WI38 (cell line): ENCODE results near the gene UBXN7.
"Not testable (repeated sequence)": the region's sequence is repeated elsewhere in the genome, so short reads cannot be mapped to it uniquely, and the experiment has no call there.

Experiments
- H3K4me3 ChIP-seq: 2 replicates; pipeline ENCODE4 v1.5.1; 2011; ENCODE audit warnings: low read depth, mild to moderate bottlenecking, control low read depth, low read length
- CTCF ChIP-seq: IDR thresholded peaks from 2 replicates; pipeline ENCODE4 v1.5.1; 2012; ENCODE audit warnings: low read depth, mild to moderate bottlenecking, control low read depth, low read length

The UBXN7 gene

DNA sequence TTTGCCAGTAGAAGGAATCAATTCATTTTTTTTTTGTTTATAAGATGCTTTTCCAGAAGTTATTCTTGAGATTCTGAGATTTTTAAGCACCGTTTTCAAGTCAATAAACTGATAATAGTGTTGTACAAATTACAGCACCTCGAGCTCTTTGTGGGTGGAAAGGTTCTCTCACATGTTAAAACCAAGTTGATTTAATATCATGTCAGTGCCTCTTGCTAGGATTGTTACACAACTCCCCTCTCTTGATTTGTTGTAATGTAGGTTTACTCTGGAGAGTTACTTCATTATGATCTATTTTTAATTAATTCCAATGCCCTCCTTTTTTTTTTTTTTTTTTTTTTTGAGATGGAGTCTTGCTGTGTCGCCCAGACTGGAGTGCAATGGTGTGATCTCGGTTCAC is 25.8 kb upstream of the UBXN7 start:
- no peak overlapping the region for H3K4me3 ChIP-seq
- TF ChIP-seq CTCF: no peak

- not testable (repeated sequence) for H3K4me3 ChIP-seq
These were observed 25.2 kb upstream of the UBXN7 start for GRCh38 chr3:196457470-196457869.

DNA sequence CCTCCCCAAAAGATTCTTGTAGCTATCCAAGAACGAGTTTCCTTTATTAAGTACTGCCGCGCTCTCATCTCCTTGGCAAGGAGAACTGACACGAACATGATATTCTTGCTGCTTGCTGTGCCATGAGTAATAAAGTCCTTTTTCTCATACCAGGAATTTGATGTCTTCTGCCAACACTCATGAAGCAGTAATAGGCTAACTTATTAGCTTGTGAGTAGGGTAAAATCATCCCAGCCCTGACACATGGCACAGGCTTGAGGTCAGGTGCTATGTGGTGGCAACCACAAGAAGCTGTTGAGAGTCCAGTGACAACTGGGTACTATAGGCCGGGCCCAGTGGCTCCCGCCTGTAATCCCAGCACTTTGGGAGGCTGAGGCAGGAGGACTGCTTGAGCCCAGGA is 22.7 kb upstream of the UBXN7 start:
- H3K4me3 ChIP-seq: no peak overlapping the region
- TF ChIP-seq CTCF: no peak

DNA sequence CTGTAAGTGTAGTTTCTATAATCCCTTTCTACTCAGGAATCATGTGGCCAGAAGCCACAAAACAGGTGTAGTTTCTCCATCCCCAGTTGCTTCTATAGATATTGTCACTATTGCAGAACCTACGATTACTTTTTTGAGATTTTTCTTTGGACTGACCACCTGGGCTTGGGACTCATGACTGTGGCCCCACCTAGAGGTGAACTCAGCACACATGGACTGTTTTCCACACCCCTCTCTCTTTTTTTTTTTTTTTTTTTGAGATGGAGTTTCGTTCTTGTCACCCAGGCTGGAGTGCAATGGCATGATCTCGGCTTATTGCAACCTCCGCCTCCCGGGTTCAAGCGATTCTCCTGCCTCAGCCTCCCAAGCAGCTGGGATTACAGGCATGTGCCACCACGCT is 13.2 kb upstream of the UBXN7 start:
- not testable (repeated sequence) for H3K4me3 ChIP-seq

DNA sequence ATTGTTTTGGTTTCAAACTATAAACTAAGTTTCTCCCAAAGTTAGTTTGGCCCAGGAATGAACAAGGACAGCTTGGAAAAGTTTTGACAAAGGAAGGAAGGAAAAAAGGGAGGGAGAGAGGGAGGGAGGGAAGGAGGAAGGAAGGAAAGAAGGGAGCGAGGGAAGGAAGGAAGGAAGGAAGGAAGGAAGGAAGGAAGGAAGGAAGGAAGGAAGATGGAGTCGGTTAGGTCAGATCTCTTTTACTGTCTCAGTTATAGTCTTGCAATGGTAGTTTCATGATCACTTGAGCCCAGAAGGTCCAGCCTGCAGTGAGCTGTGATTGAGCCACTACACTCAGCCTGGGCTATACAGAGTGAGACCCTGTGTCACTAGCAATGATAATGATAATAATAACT is 12.3 kb upstream of the UBXN7 start:
- H3K4me3 ChIP-seq: no peak overlapping the region

GRCh38 chr3:196440696-196441095 is 8.5 kb upstream of the UBXN7 start:
- H3K4me3 ChIP-seq: no peak overlapping the region
- no peak for TF ChIP-seq CTCF

More for the DNA sequence above, 12.3 kb upstream of the UBXN7 start:
- no peak for TF ChIP-seq CTCF

DNA sequence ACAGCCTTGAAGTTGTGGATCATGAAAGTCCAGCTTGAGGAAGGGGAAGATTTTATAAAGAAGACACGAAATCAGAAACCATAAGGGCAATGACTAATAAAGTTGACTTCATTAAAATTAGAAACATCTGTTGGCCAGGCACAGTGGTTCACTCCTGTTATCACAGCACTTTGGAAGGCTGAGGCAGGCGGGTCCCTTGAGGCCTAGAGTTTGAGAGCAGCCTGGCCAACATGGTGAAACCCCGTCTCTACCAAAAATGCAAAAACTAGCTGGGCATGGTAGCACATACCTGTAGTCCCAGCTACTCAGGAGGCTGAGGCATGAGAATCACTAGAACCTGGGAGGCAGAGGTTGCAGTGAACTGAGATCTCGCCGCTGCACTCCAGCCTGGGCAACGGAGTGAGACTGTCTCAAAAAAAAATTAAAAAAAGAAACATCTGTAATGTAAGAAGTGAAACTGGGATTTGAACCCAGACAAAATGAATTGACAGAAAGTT is 7.9 kb upstream of the UBXN7 start:
- no peak overlapping the region for H3K4me3 ChIP-seq
- no peak for TF ChIP-seq CTCF

DNA sequence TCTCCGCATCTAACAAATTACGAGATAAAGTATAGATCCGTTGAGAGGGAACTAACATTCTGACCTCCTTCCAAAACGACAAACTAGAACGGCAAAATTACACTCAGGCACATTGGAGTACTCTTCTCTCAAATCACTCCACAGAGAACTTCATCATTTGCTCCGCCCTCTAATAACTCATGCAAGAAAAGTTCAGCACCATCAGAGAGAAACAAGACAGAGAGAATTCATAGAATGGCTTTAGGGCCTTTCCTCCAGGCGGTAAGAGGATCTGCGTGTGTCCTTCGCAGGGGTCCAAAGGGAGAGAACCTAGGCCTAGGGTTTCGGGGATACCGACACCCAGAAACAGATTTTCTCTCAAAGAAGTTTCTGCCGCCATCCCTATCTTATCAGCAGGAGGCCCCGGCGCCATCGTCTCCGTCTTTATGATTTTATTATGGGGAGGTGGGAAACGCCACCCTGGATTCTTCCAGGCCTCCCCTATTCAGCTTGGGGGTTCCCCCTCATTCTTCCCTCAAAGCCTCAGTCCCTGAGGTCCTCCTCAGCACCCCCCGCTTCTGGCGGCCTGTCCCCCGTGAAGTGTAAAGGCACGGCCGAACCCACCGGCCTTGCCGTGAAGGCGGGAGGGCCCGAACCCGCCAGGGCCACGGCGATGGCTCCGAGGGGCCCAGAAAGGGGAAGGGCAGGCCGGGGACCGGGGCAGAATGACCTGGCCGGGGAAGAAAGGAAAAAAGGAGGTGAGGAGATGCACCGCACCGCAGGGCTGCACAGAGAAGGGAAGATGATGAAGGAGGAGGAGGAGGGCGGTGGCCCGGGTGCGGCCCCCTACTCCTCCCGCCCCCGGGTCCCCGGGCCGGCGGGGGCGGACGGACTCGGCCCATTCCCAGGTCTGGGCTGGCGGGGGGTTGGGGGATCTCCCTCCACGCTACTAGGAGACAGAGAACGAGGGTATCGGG is 768 bp downstream of the UBXN7 start:
- no peak for TF ChIP-seq CTCF
- peak overlapping the region; percentile 64 for H3K4me3 ChIP-seq
